ENCODE measurements around the gene SLC44A5.

SLC44A5 gene

GRCh38 chr1:75575837-75576236, 35.1 kb downstream of the SLC44A5 start:
- no peak for DNase-seq (ENCODE audit: low spot score in 2 of 2)
- peaks cover 2% of the 10 kb centered on the region for H3K27me3 Mint-ChIP-seq
- no peaks in the 10 kb centered on the region for H3K4me1 Mint-ChIP-seq

GRCh38 chr1:75567191-75567590, 43.7 kb downstream of the SLC44A5 start:
- no peak overlapping the region for H3K27ac Mint-ChIP-seq
- ATAC-seq (ENCODE audit: low read depth) (no peak), DNase-seq (ENCODE audit: low spot score in 2 of 2) (no peak)
- H3K36me3 Mint-ChIP-seq, result no peaks in the 10 kb centered on the region
- H3K4me3 Mint-ChIP-seq, result no peak overlapping the region
- no peaks in the 10 kb centered on the region for H3K9me3 Mint-ChIP-seq
- H3K27me3 Mint-ChIP-seq, result peaks cover 8% of the 10 kb centered on the region
- H3K4me1 Mint-ChIP-seq, result no peaks in the 10 kb centered on the region

More at GRCh38 chr1:75575837-75576236, 35.1 kb downstream of the SLC44A5 start:
- Mint-ChIP-seq H3K4me3 (no peak overlapping the region), H3K27ac (no peak overlapping the region), H3K36me3 (no peaks in the 10 kb centered on the region), H3K9me3 (no peaks in the 10 kb centered on the region)
- ATAC-seq (ENCODE audit: low read depth), result no peak

- no peaks in the 10 kb centered on the region for H3K27me3 Mint-ChIP-seq
- no peaks in the 10 kb centered on the region for H3K36me3 Mint-ChIP-seq
- H3K4me1 Mint-ChIP-seq, result no peaks in the 10 kb centered on the region
- no peak overlapping the region for H3K4me3 Mint-ChIP-seq
- DNase-seq (ENCODE audit: low spot score in 2 of 2) (no peak), ATAC-seq (ENCODE audit: low read depth) (no peak)
- H3K9me3 Mint-ChIP-seq, result peaks cover under 1% of the 10 kb centered on the region
- no peak overlapping the region for H3K27ac Mint-ChIP-seq
Measured at GRCh38 chr1:75559800-75560199, 51.1 kb downstream of the SLC44A5 start.

- no peaks in the 10 kb centered on the region for H3K4me1 Mint-ChIP-seq
- no peaks in the 10 kb centered on the region for H3K27me3 Mint-ChIP-seq
- no peak overlapping the region for H3K4me3 Mint-ChIP-seq
- H3K27ac Mint-ChIP-seq, result no peak overlapping the region
- no peaks in the 10 kb centered on the region for H3K36me3 Mint-ChIP-seq
- DNase-seq (ENCODE audit: low spot score in 2 of 2), result no peak
- peaks cover 2% of the 10 kb centered on the region for H3K9me3 Mint-ChIP-seq
- no peak for ATAC-seq (ENCODE audit: low read depth)
Measured at GRCh38 chr1:75559136-75559535, 51.8 kb downstream of the SLC44A5 start.

- H3K27me3 Mint-ChIP-seq, result no peaks in the 10 kb centered on the region
- H3K27ac Mint-ChIP-seq, result no peak overlapping the region
- H3K4me3 Mint-ChIP-seq, result no peak overlapping the region
- no peak for DNase-seq (ENCODE audit: low spot score in 2 of 2)
- peaks cover 2% of the 10 kb centered on the region for H3K9me3 Mint-ChIP-seq
- H3K36me3 Mint-ChIP-seq, result no peaks in the 10 kb centered on the region
- no peaks in the 10 kb centered on the region for H3K4me1 Mint-ChIP-seq
- no peak for ATAC-seq (ENCODE audit: low read depth)
Measured at GRCh38 chr1:75554870-75555269, 56.0 kb downstream of the SLC44A5 start.

- no peak for DNase-seq (ENCODE audit: low spot score in 2 of 2)
- ATAC-seq (ENCODE audit: low read depth), result no peak
- Mint-ChIP-seq H3K4me1 (no peaks in the 10 kb centered on the region), H3K36me3 (no peaks in the 10 kb centered on the region), H3K9me3 (peaks cover 2% of the 10 kb centered on the region), H3K4me3 (no peak overlapping the region), H3K27ac (no peak overlapping the region), H3K27me3 (no peaks in the 10 kb centered on the region)
Measured at GRCh38 chr1:75554181-75554580, 56.7 kb downstream of the SLC44A5 start.

GRCh38 chr1:75550559-75550958, 60.4 kb downstream of the SLC44A5 start:
- peaks cover 2% of the 10 kb centered on the region for H3K9me3 Mint-ChIP-seq
- H3K4me1 Mint-ChIP-seq, result no peaks in the 10 kb centered on the region
- H3K27ac Mint-ChIP-seq, result no peak overlapping the region
- no peak overlapping the region for H3K4me3 Mint-ChIP-seq
- no peaks in the 10 kb centered on the region for H3K36me3 Mint-ChIP-seq
- DNase-seq (ENCODE audit: low spot score in 2 of 2) (no peak), ATAC-seq (ENCODE audit: low read depth) (no peak)
- no peaks in the 10 kb centered on the region for H3K27me3 Mint-ChIP-seq

GRCh38 chr1:75548721-75549480, 62.0 kb downstream of the SLC44A5 start:
- no peak for ATAC-seq (ENCODE audit: low read depth)
- Mint-ChIP-seq H3K27ac (no peak overlapping the region), H3K4me1 (no peaks in the 10 kb centered on the region), H3K27me3 (peaks cover 3% of the 10 kb centered on the region), H3K4me3 (no peak overlapping the region), H3K36me3 (no peaks in the 10 kb centered on the region), H3K9me3 (peaks cover 3% of the 10 kb centered on the region)
- DNase-seq (ENCODE audit: low spot score in 2 of 2), result no peak

- H3K36me3 Mint-ChIP-seq, result no peaks in the 10 kb centered on the region
- H3K4me1 Mint-ChIP-seq, result no peaks in the 10 kb centered on the region
- no peak overlapping the region for H3K4me3 Mint-ChIP-seq
- peaks cover 5% of the 10 kb centered on the region for H3K27me3 Mint-ChIP-seq
- no peak for DNase-seq (ENCODE audit: low spot score in 2 of 2)
- H3K27ac Mint-ChIP-seq, result no peak overlapping the region
- H3K9me3 Mint-ChIP-seq, result peaks cover 3% of the 10 kb centered on the region
- ATAC-seq (ENCODE audit: low read depth), result no peak
Measured at GRCh38 chr1:75543705-75544104, 67.2 kb downstream of the SLC44A5 start.

GRCh38 chr1:75542818-75543570, 67.9 kb downstream of the SLC44A5 start:
- H3K4me3 Mint-ChIP-seq, result no peak overlapping the region
- no peak for ATAC-seq (ENCODE audit: low read depth)
- peaks cover 3% of the 10 kb centered on the region for H3K9me3 Mint-ChIP-seq
- H3K36me3 Mint-ChIP-seq, result no peaks in the 10 kb centered on the region
- no peak overlapping the region for H3K27ac Mint-ChIP-seq
- no peaks in the 10 kb centered on the region for H3K4me1 Mint-ChIP-seq
- no peak for DNase-seq (ENCODE audit: low spot score in 2 of 2)
- peaks cover 5% of the 10 kb centered on the region for H3K27me3 Mint-ChIP-seq

- ATAC-seq (ENCODE audit: low read depth) (no peak), DNase-seq (ENCODE audit: low spot score in 2 of 2) (no peak)
- no peaks in the 10 kb centered on the region for H3K36me3 Mint-ChIP-seq
- no peaks in the 10 kb centered on the region for H3K9me3 Mint-ChIP-seq
- H3K27ac Mint-ChIP-seq, result no peak overlapping the region
- H3K27me3 Mint-ChIP-seq, result peaks cover 2% of the 10 kb centered on the region
- H3K4me3 Mint-ChIP-seq, result no peak overlapping the region
- no peaks in the 10 kb centered on the region for H3K4me1 Mint-ChIP-seq
Measured at GRCh38 chr1:75539230-75540116, 71.4 kb downstream of the SLC44A5 start.

- Mint-ChIP-seq H3K36me3 (no peaks in the 10 kb centered on the region), H3K9me3 (no peaks in the 10 kb centered on the region), H3K27me3 (no peaks in the 10 kb centered on the region), H3K27ac (no peak overlapping the region), H3K4me3 (no peak overlapping the region), H3K4me1 (no peaks in the 10 kb centered on the region)
- no peak for DNase-seq (ENCODE audit: low spot score in 2 of 2)
- no peak for ATAC-seq (ENCODE audit: low read depth)
Measured at GRCh38 chr1:75533085-75533484, 77.8 kb downstream of the SLC44A5 start.

- H3K4me3 Mint-ChIP-seq, result no peak overlapping the region
- no peak overlapping the region for H3K27ac Mint-ChIP-seq
- no peaks in the 10 kb centered on the region for H3K4me1 Mint-ChIP-seq
- DNase-seq (ENCODE audit: low spot score in 2 of 2), result no peak
- H3K36me3 Mint-ChIP-seq, result no peaks in the 10 kb centered on the region
- H3K9me3 Mint-ChIP-seq, result no peaks in the 10 kb centered on the region
- no peak for ATAC-seq (ENCODE audit: low read depth)
- no peaks in the 10 kb centered on the region for H3K27me3 Mint-ChIP-seq
Measured at GRCh38 chr1:75531570-75531969, 79.3 kb downstream of the SLC44A5 start.

GRCh38 chr1:75529488-75529887, 81.4 kb downstream of the SLC44A5 start:
- H3K9me3 Mint-ChIP-seq, result no peaks in the 10 kb centered on the region

More at GRCh38 chr1:75529488-75529887, 81.4 kb downstream of the SLC44A5 start:
- Mint-ChIP-seq H3K4me1 (no peaks in the 10 kb centered on the region), H3K36me3 (no peaks in the 10 kb centered on the region), H3K27ac (no peak overlapping the region), H3K27me3 (no peaks in the 10 kb centered on the region), H3K4me3 (no peak overlapping the region)
- no peak for DNase-seq (ENCODE audit: low spot score in 2 of 2)
- ATAC-seq (ENCODE audit: low read depth), result no peak

Measured in memory B cell (primary cell).